Measurements from ENCODE around the gene GRIK1. TPM values are rescaled to one million over a fixed set of nuclear protein-coding genes. Genes with fewer than 3 reads are reported as not detected.

The GRIK1 gene
- total and polyA plus RNA-seq, 4 donors = not detected

- Histone ChIP-seq H3K36me3 (ENCODE audit: control insufficient read depth in 1 of 2, insufficient read depth in 2 of 2, low read length in 1 of 2) (no peaks in the 10 kb centered on the region), H3K4me1 (ENCODE audit: control insufficient read depth in 1 of 2, insufficient read depth in 2 of 2, low read length in 2 of 2) (no peaks in the 10 kb centered on the region), H3K27ac (ENCODE audit: low read depth in 1 of 2, low read length in 2 of 2) (no peak overlapping the region), H3K27me3 (ENCODE audit: control insufficient read depth in 1 of 2, insufficient read depth in 2 of 2, low read length in 1 of 2) (no peaks in the 10 kb centered on the region), H3K4me3 (ENCODE audit: low read length in 2 of 2) (no peak overlapping the region), H3K9me3 (ENCODE audit: control insufficient read depth, low read length) (no peaks in the 10 kb centered on the region)
- 42 to 66% methylated on average over 3 of the region's 3 CpGs for WGBS, 2 donors
- DNase-seq = no peak
- no peak for ATAC-seq (ENCODE audit: low FRiP score)
- intact Hi-C loops (cut with DNase I) = no loop called here
Measured at GRCh38 chr21:29800056-29800455, 139.7 kb downstream of the GRIK1 start.

- WGBS, 2 donors = 88 to 89% methylated on average over 3 of the region's 3 CpGs
- no peak for DNase-seq
- H3K9me3 ChIP-seq (ENCODE audit: control insufficient read depth, low read length) = no peaks in the 10 kb centered on the region
- no peaks in the 10 kb centered on the region for H3K36me3 ChIP-seq (ENCODE audit: control insufficient read depth in 1 of 2, insufficient read depth in 2 of 2, low read length in 1 of 2)
- ATAC-seq (ENCODE audit: low FRiP score) = no peak
- H3K4me1 ChIP-seq (ENCODE audit: control insufficient read depth in 1 of 2, insufficient read depth in 2 of 2, low read length in 2 of 2) = no peaks in the 10 kb centered on the region
- H3K27ac ChIP-seq (ENCODE audit: low read depth in 1 of 2, low read length in 2 of 2) = no peak overlapping the region
- H3K27me3 ChIP-seq (ENCODE audit: control insufficient read depth in 1 of 2, insufficient read depth in 2 of 2, low read length in 1 of 2) = no peaks in the 10 kb centered on the region
- intact Hi-C loops (cut with DNase I) = no loop called here
- H3K4me3 ChIP-seq (ENCODE audit: low read length in 2 of 2) = no peak overlapping the region
Measured at GRCh38 chr21:29798840-29799239, 141.0 kb downstream of the GRIK1 start.

GRCh38 chr21:29797155-29797554, 142.6 kb downstream of the GRIK1 start:
- no peaks in the 10 kb centered on the region for H3K9me3 ChIP-seq (ENCODE audit: control insufficient read depth, low read length)
- ATAC-seq (ENCODE audit: low FRiP score) (no peak), DNase-seq (no peak)
- WGBS, 2 donors = 73 to 76% methylated on average over 3 of the region's 3 CpGs
- H3K4me3 ChIP-seq (ENCODE audit: low read length in 2 of 2) = no peak overlapping the region
- no peaks in the 10 kb centered on the region for H3K4me1 ChIP-seq (ENCODE audit: control insufficient read depth in 1 of 2, insufficient read depth in 2 of 2, low read length in 2 of 2)
- no peak overlapping the region for H3K27ac ChIP-seq (ENCODE audit: low read depth in 1 of 2, low read length in 2 of 2)
- no peaks in the 10 kb centered on the region for H3K27me3 ChIP-seq (ENCODE audit: control insufficient read depth in 1 of 2, insufficient read depth in 2 of 2, low read length in 1 of 2)
- intact Hi-C loops (cut with DNase I) = no loop called here
- no peaks in the 10 kb centered on the region for H3K36me3 ChIP-seq (ENCODE audit: control insufficient read depth in 1 of 2, insufficient read depth in 2 of 2, low read length in 1 of 2)

GRCh38 chr21:29793712-29794111, 146.1 kb downstream of the GRIK1 start:
- no peaks in the 10 kb centered on the region for H3K9me3 ChIP-seq (ENCODE audit: control insufficient read depth, low read length)
- no peak for DNase-seq
- H3K27ac ChIP-seq (ENCODE audit: low read depth in 1 of 2, low read length in 2 of 2) = no peak overlapping the region
- ATAC-seq (ENCODE audit: low FRiP score) = no peak
- H3K27me3 ChIP-seq (ENCODE audit: control insufficient read depth in 1 of 2, insufficient read depth in 2 of 2, low read length in 1 of 2) = no peaks in the 10 kb centered on the region
- H3K4me3 ChIP-seq (ENCODE audit: low read length in 2 of 2) = no peak overlapping the region
- intact Hi-C loops (cut with DNase I) = no loop called here
- no peaks in the 10 kb centered on the region for H3K4me1 ChIP-seq (ENCODE audit: control insufficient read depth in 1 of 2, insufficient read depth in 2 of 2, low read length in 2 of 2)
- no peaks in the 10 kb centered on the region for H3K36me3 ChIP-seq (ENCODE audit: control insufficient read depth in 1 of 2, insufficient read depth in 2 of 2, low read length in 1 of 2)
- 33 to 42% methylated on average over 4 of the region's 4 CpGs for WGBS, 2 donors

- intact Hi-C loops (cut with DNase I) = no loop called here
- H3K9me3 ChIP-seq (ENCODE audit: control insufficient read depth, low read length) = peaks cover 1% of the 10 kb centered on the region
- H3K4me1 ChIP-seq (ENCODE audit: control insufficient read depth in 1 of 2, insufficient read depth in 2 of 2, low read length in 2 of 2) = no peaks in the 10 kb centered on the region
- no peaks in the 10 kb centered on the region for H3K36me3 ChIP-seq (ENCODE audit: control insufficient read depth in 1 of 2, insufficient read depth in 2 of 2, low read length in 1 of 2)
- H3K27ac ChIP-seq (ENCODE audit: low read depth in 1 of 2, low read length in 2 of 2) = no peak overlapping the region
- H3K4me3 ChIP-seq (ENCODE audit: low read length in 2 of 2) = no peak overlapping the region
- ATAC-seq (ENCODE audit: low FRiP score) (no peak), DNase-seq (no peak)
- WGBS, 2 donors = 77 to 98% methylated on average over 3 of the region's 3 CpGs
- no peaks in the 10 kb centered on the region for H3K27me3 ChIP-seq (ENCODE audit: control insufficient read depth in 1 of 2, insufficient read depth in 2 of 2, low read length in 1 of 2)
Measured at GRCh38 chr21:29789393-29789792, 150.4 kb downstream of the GRIK1 start.

GRCh38 chr21:29788752-29789151, 151.0 kb downstream of the GRIK1 start:
- no peak overlapping the region for H3K4me3 ChIP-seq (ENCODE audit: low read length in 2 of 2)
- H3K27me3 ChIP-seq (ENCODE audit: control insufficient read depth in 1 of 2, insufficient read depth in 2 of 2, low read length in 1 of 2) = no peaks in the 10 kb centered on the region
- no peak overlapping the region for H3K27ac ChIP-seq (ENCODE audit: low read depth in 1 of 2, low read length in 2 of 2)
- DNase-seq (no peak), ATAC-seq (ENCODE audit: low FRiP score) (no peak)
- intact Hi-C loops (cut with DNase I) = no loop called here
- H3K9me3 ChIP-seq (ENCODE audit: control insufficient read depth, low read length) = peaks cover 1% of the 10 kb centered on the region
- no peaks in the 10 kb centered on the region for H3K4me1 ChIP-seq (ENCODE audit: control insufficient read depth in 1 of 2, insufficient read depth in 2 of 2, low read length in 2 of 2)
- 89% methylated on average over 2 of the region's 2 CpGs for WGBS, 2 donors
- H3K36me3 ChIP-seq (ENCODE audit: control insufficient read depth in 1 of 2, insufficient read depth in 2 of 2, low read length in 1 of 2) = no peaks in the 10 kb centered on the region

GRCh38 chr21:29787361-29787909, 152.4 kb downstream of the GRIK1 start:
- Histone ChIP-seq H3K27me3 (ENCODE audit: control insufficient read depth in 1 of 2, insufficient read depth in 2 of 2, low read length in 1 of 2) (no peaks in the 10 kb centered on the region), H3K9me3 (ENCODE audit: control insufficient read depth, low read length) (peaks cover 1% of the 10 kb centered on the region), H3K27ac (ENCODE audit: low read depth in 1 of 2, low read length in 2 of 2) (no peak overlapping the region), H3K36me3 (ENCODE audit: control insufficient read depth in 1 of 2, insufficient read depth in 2 of 2, low read length in 1 of 2) (no peaks in the 10 kb centered on the region), H3K4me3 (ENCODE audit: low read length in 2 of 2) (no peak overlapping the region), H3K4me1 (ENCODE audit: control insufficient read depth in 1 of 2, insufficient read depth in 2 of 2, low read length in 2 of 2) (no peaks in the 10 kb centered on the region)
- 79 to 87% methylated on average over 5 of the region's 5 CpGs for WGBS, 2 donors
- intact Hi-C loops (cut with DNase I) = no loop called here
- DNase-seq (no peak), ATAC-seq (ENCODE audit: low FRiP score) (no peak)

GRCh38 chr21:29786496-29787360, 153.1 kb downstream of the GRIK1 start:
- Histone ChIP-seq H3K9me3 (ENCODE audit: control insufficient read depth, low read length) (peaks cover 1% of the 10 kb centered on the region), H3K27ac (ENCODE audit: low read depth in 1 of 2, low read length in 2 of 2) (no peak overlapping the region), H3K4me3 (ENCODE audit: low read length in 2 of 2) (no peak overlapping the region), H3K36me3 (ENCODE audit: control insufficient read depth in 1 of 2, insufficient read depth in 2 of 2, low read length in 1 of 2) (no peaks in the 10 kb centered on the region), H3K4me1 (ENCODE audit: control insufficient read depth in 1 of 2, insufficient read depth in 2 of 2, low read length in 2 of 2) (no peaks in the 10 kb centered on the region), H3K27me3 (ENCODE audit: control insufficient read depth in 1 of 2, insufficient read depth in 2 of 2, low read length in 1 of 2) (no peaks in the 10 kb centered on the region)
- intact Hi-C loops (cut with DNase I) = no loop called here
- WGBS, 2 donors = 65 to 67% methylated on average over 4 of the region's 4 CpGs
- DNase-seq (no peak), ATAC-seq (ENCODE audit: low FRiP score) (no peak)

- Histone ChIP-seq H3K36me3 (ENCODE audit: control insufficient read depth in 1 of 2, insufficient read depth in 2 of 2, low read length in 1 of 2) (no peaks in the 10 kb centered on the region), H3K27ac (ENCODE audit: low read depth in 1 of 2, low read length in 2 of 2) (no peak overlapping the region), H3K27me3 (ENCODE audit: control insufficient read depth in 1 of 2, insufficient read depth in 2 of 2, low read length in 1 of 2) (no peaks in the 10 kb centered on the region), H3K4me3 (ENCODE audit: low read length in 2 of 2) (no peak overlapping the region), H3K4me1 (ENCODE audit: control insufficient read depth in 1 of 2, insufficient read depth in 2 of 2, low read length in 2 of 2) (no peaks in the 10 kb centered on the region), H3K9me3 (ENCODE audit: control insufficient read depth, low read length) (no peaks in the 10 kb centered on the region)
- intact Hi-C loops (cut with DNase I) = no loop called here
- ATAC-seq (ENCODE audit: low FRiP score) = no peak
- DNase-seq = no peak
- WGBS, 2 donors = 94 to 97% methylated on average over 2 of the region's 2 CpGs
Measured at GRCh38 chr21:29777160-29777559, 162.6 kb downstream of the GRIK1 start.
